Measurements from ENCODE around the gene BUB1.
"Not testable (repeated sequence)": the region's sequence is repeated elsewhere in the genome, so short reads cannot be mapped to it uniquely, and the experiment has no call there.

Gene BUB1

GRCh38 chr2:110667071-110667470, 10.8 kb downstream of the BUB1 start:
- no peak for DNase-seq

GRCh38 chr2:110664135-110664534, 13.7 kb downstream of the BUB1 start:
- in situ Hi-C loops (cut with HindIII; ENCODE audit: low pct_ligation_motif_present, low pct_unique_long_range_greater_than_20kb, low sequenced_read_pairs) = no loop called here
- DNase-seq = no peak

More at GRCh38 chr2:110667071-110667470, 10.8 kb downstream of the BUB1 start:
- in situ Hi-C loops (cut with HindIII; ENCODE audit: low pct_ligation_motif_present, low pct_unique_long_range_greater_than_20kb, low sequenced_read_pairs) = no loop called here

- no peak for DNase-seq
- in situ Hi-C loops (cut with HindIII; ENCODE audit: low pct_ligation_motif_present, low pct_unique_long_range_greater_than_20kb, low sequenced_read_pairs) = no loop called here
These were observed 15.3 kb downstream of the BUB1 start for GRCh38 chr2:110662560-110662959.

- no peak for DNase-seq
- in situ Hi-C loops (cut with HindIII; ENCODE audit: low pct_ligation_motif_present, low pct_unique_long_range_greater_than_20kb, low sequenced_read_pairs) = no loop called here
These were observed 17.3 kb downstream of the BUB1 start for GRCh38 chr2:110660558-110660957.

GRCh38 chr2:110659248-110659647, 18.6 kb downstream of the BUB1 start:
- in situ Hi-C loops (cut with HindIII; ENCODE audit: low pct_ligation_motif_present, low pct_unique_long_range_greater_than_20kb, low sequenced_read_pairs) = no loop called here
- DNase-seq = peak; percentile 46

GRCh38 chr2:110657724-110658305, 20.0 kb downstream of the BUB1 start:
- peak; percentile 55 for DNase-seq
- in situ Hi-C loops (cut with HindIII; ENCODE audit: low pct_ligation_motif_present, low pct_unique_long_range_greater_than_20kb, low sequenced_read_pairs) = no loop called here

- in situ Hi-C loops (cut with HindIII; ENCODE audit: low pct_ligation_motif_present, low pct_unique_long_range_greater_than_20kb, low sequenced_read_pairs) = no loop called here
These were observed 22.2 kb downstream of the BUB1 start for GRCh38 chr2:110655701-110656100.

GRCh38 chr2:110653861-110654260, 24.0 kb downstream of the BUB1 start:
- DNase-seq = no peak
- in situ Hi-C loops (cut with HindIII; ENCODE audit: low pct_ligation_motif_present, low pct_unique_long_range_greater_than_20kb, low sequenced_read_pairs) = no loop called here

More at GRCh38 chr2:110655701-110656100, 22.2 kb downstream of the BUB1 start:
- DNase-seq = no peak

- DNase-seq = no peak
- in situ Hi-C loops (cut with HindIII; ENCODE audit: low pct_ligation_motif_present, low pct_unique_long_range_greater_than_20kb, low sequenced_read_pairs) = no loop called here
These were observed 27.5 kb downstream of the BUB1 start for GRCh38 chr2:110650346-110650745.

- no peak for DNase-seq
- in situ Hi-C loops (cut with HindIII; ENCODE audit: low pct_ligation_motif_present, low pct_unique_long_range_greater_than_20kb, low sequenced_read_pairs) = no loop called here
These were observed 30.1 kb downstream of the BUB1 start for GRCh38 chr2:110647777-110648176.

GRCh38 chr2:110645616-110646015, 32.2 kb downstream of the BUB1 start:
- DNase-seq = no peak
- in situ Hi-C loops (cut with HindIII; ENCODE audit: low pct_ligation_motif_present, low pct_unique_long_range_greater_than_20kb, low sequenced_read_pairs) = no loop called here

- in situ Hi-C loops (cut with HindIII; ENCODE audit: low pct_ligation_motif_present, low pct_unique_long_range_greater_than_20kb, low sequenced_read_pairs) = no loop called here
These were observed 33.5 kb downstream of the BUB1 start for GRCh38 chr2:110644357-110644756.

GRCh38 chr2:110642360-110642759, 35.5 kb downstream of the BUB1 start:
- in situ Hi-C loops (cut with HindIII; ENCODE audit: low pct_ligation_motif_present, low pct_unique_long_range_greater_than_20kb, low sequenced_read_pairs) = no loop called here
- DNase-seq = no peak

More at GRCh38 chr2:110644357-110644756, 33.5 kb downstream of the BUB1 start:
- DNase-seq = no peak

- in situ Hi-C loops (cut with HindIII; ENCODE audit: low pct_ligation_motif_present, low pct_unique_long_range_greater_than_20kb, low sequenced_read_pairs) = no loop called here
- DNase-seq = no peak
These were observed 37.9 kb downstream of the BUB1 start for GRCh38 chr2:110639972-110640371.

GRCh38 chr2:110638952-110639695, 38.7 kb downstream of the BUB1 start:
- DNase-seq = no peak
- in situ Hi-C loops (cut with HindIII; ENCODE audit: low pct_ligation_motif_present, low pct_unique_long_range_greater_than_20kb, low sequenced_read_pairs) = no loop called here

GRCh38 chr2:110638004-110638403, 39.9 kb downstream of the BUB1 start:
- in situ Hi-C loops (cut with HindIII; ENCODE audit: low pct_ligation_motif_present, low pct_unique_long_range_greater_than_20kb, low sequenced_read_pairs) = no loop called here
- DNase-seq = no peak

GRCh38 chr2:110637093-110637492, 40.8 kb downstream of the BUB1 start:
- in situ Hi-C loops (cut with HindIII; ENCODE audit: low pct_ligation_motif_present, low pct_unique_long_range_greater_than_20kb, low sequenced_read_pairs) = no loop called here
- DNase-seq = no peak

GRCh38 chr2:110635949-110636628, 41.8 kb downstream of the BUB1 start:
- in situ Hi-C loops (cut with HindIII; ENCODE audit: low pct_ligation_motif_present, low pct_unique_long_range_greater_than_20kb, low sequenced_read_pairs); DNase-seq: not testable (repeated sequence)

- in situ Hi-C loops (cut with HindIII; ENCODE audit: low pct_ligation_motif_present, low pct_unique_long_range_greater_than_20kb, low sequenced_read_pairs) = not testable (repeated sequence)
These were observed 50.5 kb downstream of the BUB1 start for GRCh38 chr2:110627348-110627747.

More at GRCh38 chr2:110627348-110627747, 50.5 kb downstream of the BUB1 start:
- not testable (repeated sequence) for DNase-seq

Measured in ACHN (cell line).